Limb (tissue), 2 donors: ENCODE data around the gene SLC38A1.
"Not testable (repeated sequence)": the region's sequence is repeated elsewhere in the genome, so short reads cannot be mapped to it uniquely, and the experiment has no call there.

ENCODE experiments used
- DNase-seq, 2 donors: peaks; one replicate each; pipeline ENCODE4 v3.0.0-alpha.2; 2016; ENCODE audit errors: extremely low spot score in 2 of 2

The SLC38A1 gene

GRCh38 chr12:46268583-46269428 lies at the start of gene SLC38A1:
Gene SLC38A1, minus strand, starts transcription at chr12:46269043. Its CDS starts 29,243 bp downstream, at chr12:46239800.
- DNase-seq = peak; percentile 61 to 86

DNA sequence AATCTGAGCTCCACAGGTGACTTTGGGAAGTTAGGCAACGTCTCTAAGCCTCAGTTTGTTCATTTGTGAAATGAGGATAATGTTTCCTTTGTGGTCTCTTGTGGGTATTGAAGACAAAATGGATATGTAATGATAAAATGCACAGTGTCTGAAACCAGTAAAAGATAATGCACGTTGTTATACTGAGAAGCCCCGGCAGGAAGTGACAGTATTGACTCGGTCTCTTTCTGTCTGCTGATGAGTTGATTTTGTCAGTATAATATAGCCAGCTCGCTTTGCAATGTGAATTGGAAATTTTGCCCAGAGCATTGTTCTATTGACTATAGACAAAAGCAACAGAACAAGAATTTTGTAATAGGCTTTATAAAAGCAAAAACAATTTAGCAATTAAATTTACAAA lies 49.2 kb upstream of the SLC38A1 start:
- no peak for DNase-seq

- DNase-seq = peak in 1 of 2 donors; percentile 37
Measured at GRCh38 chr12:46304070-46304469, 35.2 kb upstream of the SLC38A1 start.

- no peak for DNase-seq
Measured at GRCh38 chr12:46303039-46303666, 34.3 kb upstream of the SLC38A1 start.

- peak; percentile 29 to 75 for DNase-seq
Measured at GRCh38 chr12:46300910-46301309, 32.1 kb upstream of the SLC38A1 start.

GRCh38 chr12:46299851-46300250 lies 31.0 kb upstream of the SLC38A1 start:
- DNase-seq = no peak

- no peak for DNase-seq
Measured at GRCh38 chr12:46298261-46298660, 29.4 kb upstream of the SLC38A1 start.

GRCh38 chr12:46296822-46297221 lies 28.0 kb upstream of the SLC38A1 start:
- DNase-seq = no peak

DNA sequence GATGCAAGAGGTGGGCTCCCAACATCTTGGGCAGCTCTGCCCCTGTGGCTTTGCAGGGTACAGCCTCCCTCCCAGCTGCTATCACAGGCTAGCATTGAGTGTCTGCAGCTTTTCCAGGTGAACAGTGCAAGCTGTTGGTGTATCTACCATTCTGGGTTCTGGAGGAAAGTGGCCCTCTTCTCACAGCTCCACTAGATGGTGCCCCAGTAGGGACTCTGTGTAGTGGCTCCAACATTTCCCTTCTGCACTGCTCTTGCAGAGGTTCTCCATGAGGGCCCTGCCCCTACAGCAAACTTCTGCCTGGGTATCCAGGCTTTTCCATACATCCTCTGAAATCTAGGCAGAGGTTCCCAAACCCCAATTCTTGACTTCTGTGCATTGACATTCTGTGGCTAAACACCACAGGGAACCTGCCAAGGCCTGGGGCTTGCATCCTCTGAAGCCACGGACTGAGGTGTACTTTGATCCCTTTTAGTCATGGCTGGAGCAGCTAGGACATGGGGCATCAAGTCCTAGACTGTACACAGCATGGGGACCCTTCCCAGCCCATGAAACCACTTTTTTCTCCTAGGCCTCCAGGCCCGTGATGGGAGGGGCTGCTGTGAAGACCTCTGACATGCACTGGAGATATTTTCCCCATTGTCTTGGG lies 24.0 kb upstream of the SLC38A1 start:
- no peak for DNase-seq

DNA sequence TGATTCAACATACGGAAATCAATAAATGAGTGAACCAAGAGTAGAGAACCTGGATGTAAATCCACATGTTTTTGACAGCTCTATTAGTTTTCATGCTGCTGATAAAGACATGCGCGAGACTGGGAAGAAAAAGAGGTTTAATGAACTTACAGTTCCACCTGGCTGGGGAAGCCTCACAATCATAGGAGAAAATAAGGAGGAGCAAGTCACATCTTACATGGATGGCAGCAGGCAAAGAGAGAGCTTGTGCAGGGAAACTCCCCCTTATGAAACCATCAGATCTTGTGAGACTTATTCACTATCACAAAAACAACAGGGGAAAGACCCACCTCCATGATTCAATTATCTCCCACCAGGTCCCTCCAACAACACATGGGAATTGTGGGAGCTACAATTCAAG lies 23.1 kb upstream of the SLC38A1 start:
- not testable (repeated sequence) for DNase-seq

DNA sequence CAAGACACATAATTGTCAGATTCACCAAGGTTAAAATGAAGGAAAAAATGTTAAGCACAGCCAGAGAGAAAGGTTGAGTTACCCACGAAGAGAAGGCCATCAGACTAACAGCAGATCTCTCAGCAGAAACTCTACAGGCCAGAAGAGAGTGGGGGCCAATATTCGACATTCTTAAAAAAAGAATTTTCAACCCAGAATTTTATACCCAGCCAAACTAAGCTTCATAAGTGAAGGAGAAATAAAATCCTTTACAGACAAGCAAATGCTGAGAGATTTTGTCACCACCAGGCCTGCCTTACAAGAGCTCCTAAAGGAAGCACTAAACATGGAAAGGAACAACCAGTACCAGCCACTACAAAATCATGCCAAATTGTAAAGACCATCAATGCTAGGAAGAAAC lies 16.3 kb upstream of the SLC38A1 start:
- not testable (repeated sequence) for DNase-seq

- DNase-seq = no peak
Measured at GRCh38 chr12:46282829-46283228, 14.0 kb upstream of the SLC38A1 start.

GRCh38 chr12:46276756-46277155 lies 7.9 kb upstream of the SLC38A1 start:
- DNase-seq = no peak

GRCh38 chr12:46271863-46272262 lies 3.0 kb upstream of the SLC38A1 start:
- DNase-seq = no peak

- DNase-seq = peak in 1 of 2 donors; percentile 67
Measured at GRCh38 chr12:46269429-46270241, 792 bp upstream of the SLC38A1 start.

DNA sequence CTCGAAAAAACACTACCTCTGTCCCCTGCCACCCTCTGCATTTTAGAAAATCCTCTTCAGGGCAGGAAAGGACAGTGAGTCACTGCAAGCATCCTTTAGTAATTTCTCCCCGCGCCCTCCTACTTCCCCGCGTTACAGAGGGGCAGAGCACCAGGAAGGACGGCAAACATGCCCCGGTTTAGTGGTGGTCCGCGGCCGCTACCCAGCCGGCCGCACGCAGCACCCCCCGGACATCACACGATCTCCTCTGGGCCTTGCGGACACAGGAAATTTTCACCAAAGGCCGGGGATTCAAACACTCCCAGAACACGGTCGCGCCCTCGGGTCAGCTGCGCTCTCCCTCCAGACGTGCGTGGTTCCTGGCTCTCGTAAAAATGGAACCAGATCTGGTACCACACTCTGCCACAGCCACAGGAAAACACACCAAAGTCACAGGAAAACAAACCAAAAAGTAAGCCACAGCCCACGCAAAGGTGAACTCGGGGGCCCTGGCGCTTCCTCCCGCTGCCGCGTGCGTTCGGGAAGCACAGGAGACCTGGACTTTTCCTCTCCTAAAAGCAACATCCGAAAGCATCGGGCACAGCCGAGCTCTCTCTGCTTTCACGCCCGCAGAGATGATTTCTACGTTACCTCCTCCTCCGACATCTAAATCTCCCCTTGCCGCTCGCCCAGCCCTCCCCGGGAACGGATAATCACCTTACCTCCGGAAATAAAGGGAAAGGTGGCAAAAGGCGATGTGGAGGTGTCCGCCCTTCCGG lies 839 bp downstream of the SLC38A1 start:
- peak in 1 of 2 donors; percentile 66 for DNase-seq

GRCh38 chr12:46267575-46267824 lies 1.3 kb downstream of the SLC38A1 start:
- DNase-seq = no peak

GRCh38 chr12:46266869-46267574 lies 1.8 kb downstream of the SLC38A1 start:
- peak; percentile 48 to 79 for DNase-seq

GRCh38 chr12:46266382-46266791 lies 2.5 kb downstream of the SLC38A1 start:
- DNase-seq = no peak

DNA sequence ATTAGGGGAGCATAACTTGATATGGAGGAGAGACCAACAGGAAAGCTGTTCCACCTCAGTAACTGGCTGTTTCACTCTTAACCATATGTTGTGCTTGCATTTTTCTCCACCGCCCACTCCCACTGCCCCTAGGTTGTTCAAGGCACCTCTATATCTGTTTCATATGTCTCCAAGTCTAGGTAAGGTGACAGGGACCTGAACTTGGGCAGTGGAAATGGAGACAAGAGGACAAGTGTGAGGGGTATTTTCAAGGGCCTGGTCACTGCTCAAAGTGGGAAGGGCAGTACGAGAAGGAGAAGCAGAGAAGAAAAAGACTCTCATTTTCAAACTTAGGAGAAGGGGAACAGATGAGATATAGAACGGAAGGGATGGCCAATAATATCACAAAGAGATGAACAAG lies 3.1 kb downstream of the SLC38A1 start:
- no peak for DNase-seq
